ENCODE measurements around the gene NRARP. TPM values are rescaled to one million over a fixed set of nuclear protein-coding genes. Genes with fewer than 3 reads are reported as not detected.
A peak's percentile ranks its signal among the peaks of the same experiment; 100 is the strongest.

NRARP gene
- total and polyA plus RNA-seq, 2 of the 13 experiments (the other 11 are each of a cell fraction or from before 2014, with no cell fraction given), result 0.22 to 0.46 TPM

DNA sequence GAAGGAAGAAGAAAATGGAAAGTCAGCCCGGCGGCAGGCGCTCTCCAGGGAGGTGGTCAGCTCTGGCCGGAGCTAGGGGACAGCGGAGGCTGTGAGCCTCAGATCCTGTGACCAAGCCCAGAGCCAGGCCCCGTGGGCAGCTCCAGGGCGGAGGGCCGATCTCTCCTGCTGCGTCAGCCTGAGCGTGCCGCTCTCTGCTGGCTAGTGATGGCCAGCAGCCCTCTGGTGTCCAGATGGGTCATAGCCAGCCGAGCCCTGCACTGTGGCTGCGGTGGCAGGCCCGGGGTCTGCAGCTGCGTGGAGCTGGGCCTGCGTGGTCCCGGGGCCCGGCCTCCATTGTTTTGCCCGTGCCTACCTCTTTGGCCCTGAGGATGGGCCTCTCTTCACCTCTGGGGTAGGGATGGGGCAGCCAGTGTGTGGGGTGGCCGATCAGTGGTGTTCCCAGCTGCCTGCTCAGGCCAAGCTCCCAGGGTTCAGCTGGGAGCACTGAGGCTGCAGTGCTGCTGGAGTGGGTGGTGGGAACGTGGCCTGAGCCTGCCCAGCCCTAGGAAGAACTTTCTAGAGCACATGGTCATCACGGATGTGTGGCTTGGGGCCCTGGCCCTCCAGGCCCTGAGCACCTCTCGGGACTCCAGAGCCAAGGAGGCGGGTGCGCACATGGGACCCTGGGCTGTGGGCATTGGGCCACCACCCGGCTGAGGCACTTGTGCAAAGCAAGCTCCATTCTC, 17.1 kb upstream of the NRARP start (continued):
- TF ChIP-seq RAD21 (CRISPR knock-in tag; IDR thresholded peaks at IDR 0.05) (peak; percentile 85), ZNF180 (CRISPR knock-in tag; IDR thresholded peaks at IDR 0.05; ENCODE audit: borderline replicate concordance, low read depth) (no peak), ZNF768 (CRISPR knock-in tag; IDR thresholded peaks at IDR 0.05) (0 out of 2 replicates have a peak, but pooled peaks have one; percentile 20), STAG1 (CRISPR knock-in tag; IDR thresholded peaks at IDR 0.05) (peak; percentile 76), PAWR (CRISPR knock-in tag; IDR thresholded peaks at IDR 0.05; ENCODE audit: borderline replicate concordance) (no peak), ZFX (CRISPR knock-in tag; IDR thresholded peaks at IDR 0.05; ENCODE audit: low read depth) (peak; percentile 36; the same call in 1 of the 2 replicates), ZMYM4 (CRISPR knock-in tag; IDR thresholded peaks at IDR 0.05) (no peak), ZNF367 (CRISPR knock-in tag; IDR thresholded peaks at IDR 0.05; ENCODE audit: borderline replicate concordance) (no peak), ZNF777 (CRISPR knock-in tag; IDR thresholded peaks at IDR 0.05) (peak; percentile 61; the same call in 1 of the 2 replicates), ZNF136 (CRISPR knock-in tag; IDR thresholded peaks at IDR 0.05; ENCODE audit: low read depth) (0 out of 2 replicates have a peak, but pooled peaks have one; percentile 32), ZNF282 (IDR thresholded peaks at IDR 0.05; ENCODE audit: partially characterized antibody) (no peak), MAFK (conservative IDR thresholded peaks at IDR 0.05 in 1 of 2, IDR thresholded peaks at IDR 0.05 in 1 of 2; ENCODE audit: low read length in 2 of 2) (peak; percentile 12 to 28; a peak in 1 of 4 replicates)
- TF ChIP-seq, protein P1, sequence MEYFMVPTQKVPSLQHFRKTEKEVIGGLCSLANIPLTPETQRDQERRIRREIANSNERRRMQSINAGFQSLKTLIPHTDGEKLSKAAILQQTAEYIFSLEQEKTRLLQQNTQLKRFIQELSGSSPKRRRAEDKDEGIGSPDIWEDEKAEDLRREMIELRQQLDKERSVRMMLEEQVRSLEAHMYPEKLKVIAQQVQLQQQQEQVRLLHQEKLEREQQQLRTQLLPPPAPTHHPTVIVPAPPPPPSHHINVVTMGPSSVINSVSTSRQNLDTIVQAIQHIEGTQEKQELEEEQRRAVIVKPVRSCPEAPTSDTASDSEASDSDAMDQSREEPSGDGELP (IDR thresholded peaks at IDR 0.05; ENCODE audit: borderline replicate concordance, low read depth), result no peak
- TF ChIP-seq, protein P2, sequence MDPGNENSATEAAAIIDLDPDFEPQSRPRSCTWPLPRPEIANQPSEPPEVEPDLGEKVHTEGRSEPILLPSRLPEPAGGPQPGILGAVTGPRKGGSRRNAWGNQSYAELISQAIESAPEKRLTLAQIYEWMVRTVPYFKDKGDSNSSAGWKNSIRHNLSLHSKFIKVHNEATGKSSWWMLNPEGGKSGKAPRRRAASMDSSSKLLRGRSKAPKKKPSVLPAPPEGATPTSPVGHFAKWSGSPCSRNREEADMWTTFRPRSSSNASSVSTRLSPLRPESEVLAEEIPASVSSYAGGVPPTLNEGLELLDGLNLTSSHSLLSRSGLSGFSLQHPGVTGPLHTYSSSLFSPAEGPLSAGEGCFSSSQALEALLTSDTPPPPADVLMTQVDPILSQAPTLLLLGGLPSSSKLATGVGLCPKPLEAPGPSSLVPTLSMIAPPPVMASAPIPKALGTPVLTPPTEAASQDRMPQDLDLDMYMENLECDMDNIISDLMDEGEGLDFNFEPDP (CRISPR knock-in tag; conservative IDR thresholded peaks at IDR 0.05), result no peak
- TF ChIP-seq, protein P3, sequence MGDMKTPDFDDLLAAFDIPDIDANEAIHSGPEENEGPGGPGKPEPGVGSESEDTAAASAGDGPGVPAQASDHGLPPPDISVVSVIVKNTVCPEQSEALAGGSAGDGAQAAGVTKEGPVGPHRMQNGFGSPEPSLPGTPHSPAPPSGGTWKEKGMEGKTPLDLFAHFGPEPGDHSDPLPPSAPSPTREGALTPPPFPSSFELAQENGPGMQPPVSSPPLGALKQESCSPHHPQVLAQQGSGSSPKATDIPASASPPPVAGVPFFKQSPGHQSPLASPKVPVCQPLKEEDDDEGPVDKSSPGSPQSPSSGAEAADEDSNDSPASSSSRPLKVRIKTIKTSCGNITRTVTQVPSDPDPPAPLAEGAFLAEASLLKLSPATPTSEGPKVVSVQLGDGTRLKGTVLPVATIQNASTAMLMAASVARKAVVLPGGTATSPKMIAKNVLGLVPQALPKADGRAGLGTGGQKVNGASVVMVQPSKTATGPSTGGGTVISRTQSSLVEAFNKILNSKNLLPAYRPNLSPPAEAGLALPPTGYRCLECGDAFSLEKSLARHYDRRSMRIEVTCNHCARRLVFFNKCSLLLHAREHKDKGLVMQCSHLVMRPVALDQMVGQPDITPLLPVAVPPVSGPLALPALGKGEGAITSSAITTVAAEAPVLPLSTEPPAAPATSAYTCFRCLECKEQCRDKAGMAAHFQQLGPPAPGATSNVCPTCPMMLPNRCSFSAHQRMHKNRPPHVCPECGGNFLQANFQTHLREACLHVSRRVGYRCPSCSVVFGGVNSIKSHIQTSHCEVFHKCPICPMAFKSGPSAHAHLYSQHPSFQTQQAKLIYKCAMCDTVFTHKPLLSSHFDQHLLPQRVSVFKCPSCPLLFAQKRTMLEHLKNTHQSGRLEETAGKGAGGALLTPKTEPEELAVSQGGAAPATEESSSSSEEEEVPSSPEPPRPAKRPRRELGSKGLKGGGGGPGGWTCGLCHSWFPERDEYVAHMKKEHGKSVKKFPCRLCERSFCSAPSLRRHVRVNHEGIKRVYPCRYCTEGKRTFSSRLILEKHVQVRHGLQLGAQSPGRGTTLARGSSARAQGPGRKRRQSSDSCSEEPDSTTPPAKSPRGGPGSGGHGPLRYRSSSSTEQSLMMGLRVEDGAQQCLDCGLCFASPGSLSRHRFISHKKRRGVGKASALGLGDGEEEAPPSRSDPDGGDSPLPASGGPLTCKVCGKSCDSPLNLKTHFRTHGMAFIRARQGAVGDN (CRISPR knock-in tag; IDR thresholded peaks at IDR 0.05), result peak; percentile 64
- TF ChIP-seq, protein P4, sequence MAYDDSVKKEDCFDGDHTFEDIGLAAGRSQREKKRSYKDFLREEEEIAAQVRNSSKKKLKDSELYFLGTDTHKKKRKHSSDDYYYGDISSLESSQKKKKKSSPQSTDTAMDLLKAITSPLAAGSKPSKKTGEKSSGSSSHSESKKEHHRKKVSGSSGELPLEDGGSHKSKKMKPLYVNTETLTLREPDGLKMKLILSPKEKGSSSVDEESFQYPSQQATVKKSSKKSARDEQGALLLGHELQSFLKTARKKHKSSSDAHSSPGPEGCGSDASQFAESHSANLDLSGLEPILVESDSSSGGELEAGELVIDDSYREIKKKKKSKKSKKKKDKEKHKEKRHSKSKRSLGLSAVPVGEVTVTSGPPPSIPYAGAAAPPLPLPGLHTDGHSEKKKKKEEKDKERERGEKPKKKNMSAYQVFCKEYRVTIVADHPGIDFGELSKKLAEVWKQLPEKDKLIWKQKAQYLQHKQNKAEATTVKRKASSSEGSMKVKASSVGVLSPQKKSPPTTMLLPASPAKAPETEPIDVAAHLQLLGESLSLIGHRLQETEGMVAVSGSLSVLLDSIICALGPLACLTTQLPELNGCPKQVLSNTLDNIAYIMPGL (CRISPR knock-in tag; IDR thresholded peaks at IDR 0.05; ENCODE audit: borderline replicate concordance in 1 of 2, low read depth in 1 of 2), result peak; percentile 20 to 56; a peak in 1 of 4 replicates
- TF ChIP-seq, protein P5, sequence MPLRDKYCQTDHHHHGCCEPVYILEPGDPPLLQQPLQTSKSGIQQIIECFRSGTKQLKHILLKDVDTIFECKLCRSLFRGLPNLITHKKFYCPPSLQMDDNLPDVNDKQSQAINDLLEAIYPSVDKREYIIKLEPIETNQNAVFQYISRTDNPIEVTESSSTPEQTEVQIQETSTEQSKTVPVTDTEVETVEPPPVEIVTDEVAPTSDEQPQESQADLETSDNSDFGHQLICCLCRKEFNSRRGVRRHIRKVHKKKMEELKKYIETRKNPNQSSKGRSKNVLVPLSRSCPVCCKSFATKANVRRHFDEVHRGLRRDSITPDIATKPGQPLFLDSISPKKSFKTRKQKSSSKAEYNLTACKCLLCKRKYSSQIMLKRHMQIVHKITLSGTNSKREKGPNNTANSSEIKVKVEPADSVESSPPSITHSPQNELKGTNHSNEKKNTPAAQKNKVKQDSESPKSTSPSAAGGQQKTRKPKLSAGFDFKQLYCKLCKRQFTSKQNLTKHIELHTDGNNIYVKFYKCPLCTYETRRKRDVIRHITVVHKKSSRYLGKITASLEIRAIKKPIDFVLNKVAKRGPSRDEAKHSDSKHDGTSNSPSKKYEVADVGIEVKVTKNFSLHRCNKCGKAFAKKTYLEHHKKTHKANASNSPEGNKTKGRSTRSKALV (CRISPR knock-in tag; IDR thresholded peaks at IDR 0.05), result peak; percentile 79; the same call in 1 of the 2 replicates
